GM12874 (cell line): Measurements from ENCODE around the gene TNFRSF9.

Experiments
- CTCF ChIP-seq: IDR thresholded peaks from 2 replicates; pipeline ENCODE4 v1.5.1; 2011; ENCODE audit warnings: low read depth, mild to moderate bottlenecking, control low read depth, low read length, moderate library complexity; ENCODE audit not compliant: insufficient read depth

The TNFRSF9 gene

GRCh38 chr1:7902478-7903085, 38.1 kb downstream of the TNFRSF9 start:
- peak; percentile 80 for TF ChIP-seq CTCF

GRCh38 chr1:7899741-7900140, 40.9 kb downstream of the TNFRSF9 start:
- TF ChIP-seq CTCF: no peak

GRCh38 chr1:7898962-7899361, 41.7 kb downstream of the TNFRSF9 start:
- TF ChIP-seq CTCF: no peak

- no peak for TF ChIP-seq CTCF
Measured at GRCh38 chr1:7896994-7897393, 43.6 kb downstream of the TNFRSF9 start.

GRCh38 chr1:7893529-7894180, 47.0 kb downstream of the TNFRSF9 start:
- no peak for TF ChIP-seq CTCF

GRCh38 chr1:7891804-7892203, 48.8 kb downstream of the TNFRSF9 start:
- TF ChIP-seq CTCF: no peak

- no peak for TF ChIP-seq CTCF
Measured at GRCh38 chr1:7890853-7891252, 49.8 kb downstream of the TNFRSF9 start.
